Trophoblast cell (in vitro differentiated cells and primary cell): ENCODE results near the gene SMYD3.

Experiments used
- DNase-seq, 2 donors: peaks; one replicate each; pipeline ENCODE4 v3.0.0-alpha.2; 2016
- H2AFZ ChIP-seq: 2 replicates; pipeline ENCODE4 v1.6.1; 2013; ENCODE audit warnings: low read length, moderate library complexity, mild to moderate bottlenecking; ENCODE audit not compliant: insufficient read depth, poor library complexity
- H2AK5ac ChIP-seq: 2 replicates; pipeline ENCODE4 v1.6.1; 2013; ENCODE audit warnings: mild to moderate bottlenecking, low read length
- H2BK120ac ChIP-seq: 2 replicates; pipeline ENCODE4 v1.6.1; 2013; ENCODE audit warnings: low read length, mild to moderate bottlenecking, moderate library complexity; ENCODE audit not compliant: insufficient read depth, poor library complexity
- H2BK12ac ChIP-seq: 2 replicates; pipeline ENCODE4 v1.6.1; 2013; ENCODE audit warnings: mild to moderate bottlenecking, low read length, moderate library complexity
- H2BK5ac ChIP-seq: 2 replicates; pipeline ENCODE4 v1.6.1; 2013; ENCODE audit warnings: low read length, low read depth, moderate library complexity, mild to moderate bottlenecking; ENCODE audit not compliant: poor library complexity
- H3K14ac ChIP-seq: 2 replicates; pipeline ENCODE4 v1.6.1; 2013; ENCODE audit warnings: mild to moderate bottlenecking, low read length
- H3K18ac ChIP-seq: 2 replicates; pipeline ENCODE4 v1.6.1; 2013; ENCODE audit warnings: mild to moderate bottlenecking, low read length
- H3K23ac ChIP-seq: 2 replicates; pipeline ENCODE4 v1.6.1; 2013; ENCODE audit warnings: low read length
- H3K27ac ChIP-seq: 2 replicates; pipeline ENCODE4 v1.5.1; 2013; ENCODE audit warnings: low read depth, mild to moderate bottlenecking, inconsistent platforms, low read length, moderate library complexity
- H3K27me3 ChIP-seq: 2 replicates; pipeline ENCODE4 v1.6.1; 2013; ENCODE audit warnings: inconsistent platforms, mild to moderate bottlenecking, low read length, moderate library complexity; ENCODE audit not compliant: insufficient read depth
- H3K36me3 ChIP-seq, 2 experiments: 1 replicate in 1 of 2; 2 replicates in 1 of 2; pipeline ENCODE4 v1.6.1; 2013; ENCODE audit warnings: low read length in 2 of 2, mild to moderate bottlenecking in 2 of 2, moderate library complexity in 1 of 2; ENCODE audit not compliant: insufficient read depth in 2 of 2, control insufficient read depth in 1 of 2
- H3K4ac ChIP-seq: 2 replicates; pipeline ENCODE4 v1.6.1; 2013; ENCODE audit warnings: low read depth, mild to moderate bottlenecking, low read length, moderate library complexity
- H3K4me1 ChIP-seq, 2 experiments: 1 replicate in 1 of 2; 2 replicates in 1 of 2; pipeline ENCODE4 v1.6.1; 2013; ENCODE audit warnings: low read length in 2 of 2, mild to moderate bottlenecking in 2 of 2, moderate library complexity in 1 of 2; ENCODE audit not compliant: insufficient read depth in 2 of 2, control insufficient read depth in 1 of 2
- H3K4me2 ChIP-seq: 2 replicates; pipeline ENCODE4 v1.6.1; 2013; ENCODE audit warnings: inconsistent platforms, mild to moderate bottlenecking, low read length, moderate library complexity
- H3K4me3 ChIP-seq: 2 replicates; pipeline ENCODE4 v1.5.1; 2013; ENCODE audit warnings: mild to moderate bottlenecking, low read depth, low read length, inconsistent platforms
- H3K79me1 ChIP-seq: one replicate; pipeline ENCODE4 v1.6.1; 2013; ENCODE audit warnings: low read length
- H3K79me2 ChIP-seq: 2 replicates; pipeline ENCODE4 v1.6.1; 2013; ENCODE audit warnings: low read length, mild to moderate bottlenecking; ENCODE audit not compliant: control insufficient read depth, insufficient read depth, poor library complexity
- H3K9ac ChIP-seq: 2 replicates; pipeline ENCODE4 v1.6.1; 2013; ENCODE audit warnings: mild to moderate bottlenecking, low read length
- H3K9me3 ChIP-seq: 2 replicates; pipeline ENCODE4 v1.6.1; 2013; ENCODE audit warnings: low read depth, mild to moderate bottlenecking, control low read depth, inconsistent platforms, low read length; ENCODE audit not compliant: insufficient read depth
- H4K12ac ChIP-seq: 2 replicates; pipeline ENCODE4 v1.6.1; 2013; ENCODE audit warnings: low read depth, mild to moderate bottlenecking, low read length, moderate library complexity
- H4K8ac ChIP-seq: 2 replicates; pipeline ENCODE4 v1.6.1; 2013; ENCODE audit warnings: low read depth, mild to moderate bottlenecking, low read length, moderate library complexity
- H4K91ac ChIP-seq: one replicate; pipeline ENCODE4 v1.6.1; 2013; ENCODE audit warnings: low read depth, mild to moderate bottlenecking, low read length, moderate library complexity
- WGBS: extraction: QIAGEN DNeasy Blood & Tissue Kit; methylation state at CpG from one replicate; pipeline ENCODE4 v1.1.7; 2013; ENCODE audit warnings: missing lambda C conversion rate; ENCODE audit not compliant: insufficient read length, insufficient coverage; ENCODE audit errors: extremely low coverage; 5-methylcytosine and 5-hydroxymethylcytosine counted together

The SMYD3 gene

GRCh38 chr1:245953876-245954660 is 553.0 kb downstream of the SMYD3 start:
- no peak overlapping the region for H3K4ac ChIP-seq
- no peak overlapping the region for H4K8ac ChIP-seq
- no peaks in the 10 kb centered on the region for H3K79me1 ChIP-seq
- H4K91ac ChIP-seq: no peak overlapping the region
- no peak overlapping the region for H2BK5ac ChIP-seq
- no peak overlapping the region for H2BK120ac ChIP-seq
- H3K4me1 ChIP-seq: peaks cover 0 to 2% of the 10 kb centered on the region in 2 experiments
- no peak overlapping the region for H2AFZ ChIP-seq
- no peaks in the 10 kb centered on the region for H3K27me3 ChIP-seq
- H2BK12ac ChIP-seq: no peak overlapping the region
- H3K18ac ChIP-seq: no peak overlapping the region
- H3K36me3 ChIP-seq: no peaks in the 10 kb centered on the region
- H3K14ac ChIP-seq: no peak overlapping the region
- no peak for DNase-seq
- WGBS: no CpG with 5 or more reads among the region's 8 CpGs
- peaks cover under 1% of the 10 kb centered on the region for H3K9me3 ChIP-seq
- H2AK5ac ChIP-seq: no peak overlapping the region
- no peak overlapping the region for H3K4me3 ChIP-seq
- no peak overlapping the region for H3K23ac ChIP-seq
- no peak overlapping the region for H4K12ac ChIP-seq
- no peak overlapping the region for H3K27ac ChIP-seq
- no peaks in the 10 kb centered on the region for H3K79me2 ChIP-seq
- H3K9ac ChIP-seq: no peak overlapping the region
- H3K4me2 ChIP-seq: no peak overlapping the region

- no peaks in the 10 kb centered on the region for H3K79me2 ChIP-seq
- H3K27me3 ChIP-seq: no peaks in the 10 kb centered on the region
- no peak overlapping the region for H2BK5ac ChIP-seq
- H3K79me1 ChIP-seq: no peaks in the 10 kb centered on the region
- no peak overlapping the region for H3K18ac ChIP-seq
- H3K9me3 ChIP-seq: peaks cover 6% of the 10 kb centered on the region
- peaks cover 7 to 12% of the 10 kb centered on the region in 2 experiments for H3K4me1 ChIP-seq
- no peak for DNase-seq
- H3K27ac ChIP-seq: no peak overlapping the region
- no peak overlapping the region for H3K23ac ChIP-seq
- H2BK120ac ChIP-seq: no peak overlapping the region
- H4K12ac ChIP-seq: no peak overlapping the region
- H2BK12ac ChIP-seq: no peak overlapping the region
- no peak overlapping the region for H3K4me2 ChIP-seq
- H3K4ac ChIP-seq: no peak overlapping the region
- no peak overlapping the region for H4K91ac ChIP-seq
- no peak overlapping the region for H3K14ac ChIP-seq
- H3K9ac ChIP-seq: no peak overlapping the region
- no peak overlapping the region for H2AFZ ChIP-seq
- no peak overlapping the region for H3K4me3 ChIP-seq
- H3K36me3 ChIP-seq: no peaks in the 10 kb centered on the region
- H4K8ac ChIP-seq: no peak overlapping the region
- no peak overlapping the region for H2AK5ac ChIP-seq
- no CpG with 5 or more reads among the region's 7 CpGs for WGBS
These were observed 554.6 kb downstream of the SMYD3 start for GRCh38 chr1:245952383-245953026.

- Histone ChIP-seq H3K27ac (no peak overlapping the region), H3K9ac (no peak overlapping the region), H3K79me2 (no peaks in the 10 kb centered on the region), H3K4me3 (peak overlapping the region; percentile 60), H2AFZ (no peak overlapping the region), H3K36me3 (no peaks in the 10 kb centered on the region), H3K27me3 (no peaks in the 10 kb centered on the region), H3K4ac (no peak overlapping the region), H2BK120ac (no peak overlapping the region), H2AK5ac (no peak overlapping the region), H4K91ac (no peak overlapping the region), H4K8ac (no peak overlapping the region), H3K14ac (no peak overlapping the region), H3K18ac (no peak overlapping the region), H2BK5ac (no peak overlapping the region), H3K4me2 (no peak overlapping the region), H3K4me1 (peaks cover 7 to 11% of the 10 kb centered on the region in 2 experiments), H2BK12ac (no peak overlapping the region), H3K9me3 (peaks cover 6% of the 10 kb centered on the region), H3K23ac (no peak overlapping the region), H4K12ac (no peak overlapping the region), H3K79me1 (no peaks in the 10 kb centered on the region)
- DNase-seq: no peak
- WGBS: no CpG with 5 or more reads among the region's 7 CpGs
These were observed 558.3 kb downstream of the SMYD3 start for GRCh38 chr1:245948786-245949185.

- H3K79me2 ChIP-seq: no peaks in the 10 kb centered on the region
- H2BK5ac ChIP-seq: no peak overlapping the region
- no peak overlapping the region for H4K8ac ChIP-seq
- no peak overlapping the region for H2BK12ac ChIP-seq
- no peaks in the 10 kb centered on the region for H3K27me3 ChIP-seq
- H3K14ac ChIP-seq: no peak overlapping the region
- H4K12ac ChIP-seq: no peak overlapping the region
- no peaks in the 10 kb centered on the region for H3K36me3 ChIP-seq
- no peak for DNase-seq
- WGBS: no CpG with 5 or more reads among the region's 10 CpGs
- no peaks in the 10 kb centered on the region for H3K79me1 ChIP-seq
- H2AK5ac ChIP-seq: no peak overlapping the region
- no peak overlapping the region for H4K91ac ChIP-seq
- no peak overlapping the region for H3K9ac ChIP-seq
- no peak overlapping the region for H3K27ac ChIP-seq
- H2BK120ac ChIP-seq: no peak overlapping the region
- H3K4ac ChIP-seq: no peak overlapping the region
- H3K4me2 ChIP-seq: no peak overlapping the region
- H3K4me1 ChIP-seq: peaks cover 7 to 11% of the 10 kb centered on the region in 2 experiments
- no peak overlapping the region for H2AFZ ChIP-seq
- no peak overlapping the region for H3K18ac ChIP-seq
- H3K9me3 ChIP-seq: peaks cover 6% of the 10 kb centered on the region
- no peak overlapping the region for H3K23ac ChIP-seq
- no peak overlapping the region for H3K4me3 ChIP-seq
These were observed 560.2 kb downstream of the SMYD3 start for GRCh38 chr1:245946905-245947304.
